Liver (tissue), 3 donors: ENCODE results near the gene THOC1.
A peak's percentile ranks its signal among the peaks of the same experiment; 100 is the strongest.

ENCODE experiments used
- CTCF ChIP-seq: fragments of 150-350 bp; IDR thresholded peaks from 2 replicates; pipeline ENCODE4 v1.5.1; 2017; ENCODE audit warnings: improper control_type of control experiment, low read depth, low read length; ENCODE audit not compliant: missing input control
- EGR1 ChIP-seq, 2 donors: IDR thresholded peaks; 2 replicates each; pipeline ENCODE4 v1.6.1; 2016 to 2018; ENCODE audit warnings: antibody characterized with exemption in 2 of 2, low read depth in 2 of 2
- GABPA ChIP-seq, 2 donors: IDR thresholded peaks in 1 of 2; conservative IDR thresholded peaks in 1 of 2; 2 replicates each; pipeline ENCODE4 v1.6.1; 2016; ENCODE audit warnings: antibody characterized with exemption in 2 of 2, mild to moderate bottlenecking in 1 of 2, moderate library complexity in 1 of 2
- HNF4A ChIP-seq, 2 donors: conservative IDR thresholded peaks; 2 replicates each; pipeline ENCODE4 v1.6.1; 2016; ENCODE audit warnings: antibody characterized with exemption in 2 of 2, mild to moderate bottlenecking in 2 of 2
- MAX ChIP-seq: IDR thresholded peaks from 2 replicates; pipeline ENCODE4 v1.6.1; 2016; ENCODE audit warnings: antibody characterized with exemption
- REST ChIP-seq: IDR thresholded peaks from 2 replicates; pipeline ENCODE4 v1.6.1; 2016; ENCODE audit warnings: antibody characterized with exemption, mild to moderate bottlenecking
- RXRA ChIP-seq, 2 donors: IDR thresholded peaks; 2 replicates each; pipeline ENCODE4 v1.6.1; 2017 to 2018; ENCODE audit warnings: antibody characterized with exemption in 2 of 2, mild to moderate bottlenecking in 1 of 2
- SP1 ChIP-seq: IDR thresholded peaks from 2 replicates; pipeline ENCODE4 v1.6.1; 2018; ENCODE audit warnings: antibody characterized with exemption, mild to moderate bottlenecking
- TAF1 ChIP-seq: conservative IDR thresholded peaks from 2 replicates; pipeline ENCODE4 v1.6.1; 2016; ENCODE audit warnings: antibody characterized with exemption, mild to moderate bottlenecking
- YY1 ChIP-seq: IDR thresholded peaks from 2 replicates; pipeline ENCODE4 v1.6.1; 2016; ENCODE audit warnings: antibody characterized with exemption, mild to moderate bottlenecking
- ZBTB33 ChIP-seq: IDR thresholded peaks from 2 replicates; pipeline ENCODE4 v1.6.1; 2016; ENCODE audit warnings: antibody characterized with exemption
- donor health status: healthy.
- donor health status: healthy.

GRCh38 chr18:217532-218336, 50.1 kb downstream of the THOC1 start:
- TF ChIP-seq CTCF (no peak), RXRA (IDR thresholded peaks at IDR 0.05) (no peak), ZBTB33 (no peak), REST (no peak), GABPA (IDR thresholded peaks at IDR 0.05 in 1 of 2, conservative IDR thresholded peaks at IDR 0.05 in 1 of 2) (no peak), TAF1 (no peak), EGR1 (IDR thresholded peaks at IDR 0.05; ENCODE audit: low read depth in 2 of 2) (no peak), SP1 (no peak), YY1 (no peak), HNF4A (conservative IDR thresholded peaks at IDR 0.05) (peak; percentile 22 to 59), MAX (no peak)
